BE2C (cell line): Measurements from ENCODE around the gene ADAD2.

Source experiments
- DNase-seq: peaks from one replicate; pipeline ENCODE4 v3.0.0-alpha.2; 2020
- H3K27me3 ChIP-seq: fragments of 250-450 bp; sonication (Bioruptor Pico); 2 replicates; pipeline ENCODE4 v1.5.1; 2020; ENCODE audit warnings: mild to moderate bottlenecking
- H3K36me3 ChIP-seq: fragments of 250-450 bp; sonication (Bioruptor Pico); 2 replicates; pipeline ENCODE4 v1.5.1; 2020; ENCODE audit warnings: mild to moderate bottlenecking
- H3K4me1 ChIP-seq: fragments of 250-450 bp; sonication (Bioruptor Pico); 2 replicates; pipeline ENCODE4 v1.5.1; 2020
- H3K4me3 ChIP-seq: 2 replicates; pipeline ENCODE4 v1.5.1; 2011; ENCODE audit warnings: low read depth, low read length
- H3K9me3 ChIP-seq: fragments of 250-450 bp; sonication (Bioruptor Pico); 2 replicates; pipeline ENCODE4 v1.5.1; 2020
- CTCF ChIP-seq: IDR thresholded peaks from 2 replicates; pipeline ENCODE4 v1.5.1; 2012; ENCODE audit warnings: mild to moderate bottlenecking, low read depth, low read length

ADAD2 gene

DNA sequence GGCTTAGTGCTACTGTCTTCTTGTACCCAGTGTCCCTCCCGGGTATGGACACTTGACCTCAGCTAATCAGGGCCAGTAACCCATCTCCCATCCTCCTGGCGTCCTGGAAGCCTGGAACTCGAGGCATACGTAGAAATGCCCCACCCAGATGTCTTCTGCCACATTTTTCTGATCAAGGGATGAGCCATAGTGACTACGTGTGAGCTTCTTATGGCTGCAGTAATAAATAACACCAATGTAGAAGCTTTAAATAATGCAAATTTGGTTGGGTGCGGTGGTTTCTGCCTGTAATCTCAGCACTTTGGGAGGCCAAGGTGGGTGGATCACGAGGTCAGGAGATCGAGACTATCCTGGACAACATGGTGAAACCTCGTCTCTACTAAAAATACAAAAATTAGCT, 51.9 kb downstream of the ADAD2 start:
- Histone ChIP-seq H3K4me3 (no peak overlapping the region), H3K9me3 (no peaks in the 10 kb centered on the region; the same call in 1 of the 2 replicates), H3K4me1 (peaks cover 16% of the 10 kb centered on the region), H3K27me3 (no peaks in the 10 kb centered on the region), H3K36me3 (no peaks in the 10 kb centered on the region)
- no peak for DNase-seq
- no peak for TF ChIP-seq CTCF

GRCh38 chr16:84243732-84244131, 52.8 kb downstream of the ADAD2 start:
- H3K9me3 ChIP-seq: no peaks in the 10 kb centered on the region; the same call in 1 of the 2 replicates
- TF ChIP-seq CTCF: no peak
- H3K36me3 ChIP-seq: no peaks in the 10 kb centered on the region
- H3K4me3 ChIP-seq: no peak overlapping the region
- peaks cover 16% of the 10 kb centered on the region for H3K4me1 ChIP-seq
- no peak for DNase-seq
- no peaks in the 10 kb centered on the region for H3K27me3 ChIP-seq

- TF ChIP-seq CTCF: no peak
- no peaks in the 10 kb centered on the region for H3K27me3 ChIP-seq
- no peak overlapping the region for H3K4me3 ChIP-seq
- no peaks in the 10 kb centered on the region; the same call in 1 of the 2 replicates for H3K9me3 ChIP-seq
- no peak for DNase-seq
- H3K4me1 ChIP-seq: peaks cover 19% of the 10 kb centered on the region
- no peaks in the 10 kb centered on the region for H3K36me3 ChIP-seq
Measured at GRCh38 chr16:84244728-84245127, 53.8 kb downstream of the ADAD2 start.

DNA sequence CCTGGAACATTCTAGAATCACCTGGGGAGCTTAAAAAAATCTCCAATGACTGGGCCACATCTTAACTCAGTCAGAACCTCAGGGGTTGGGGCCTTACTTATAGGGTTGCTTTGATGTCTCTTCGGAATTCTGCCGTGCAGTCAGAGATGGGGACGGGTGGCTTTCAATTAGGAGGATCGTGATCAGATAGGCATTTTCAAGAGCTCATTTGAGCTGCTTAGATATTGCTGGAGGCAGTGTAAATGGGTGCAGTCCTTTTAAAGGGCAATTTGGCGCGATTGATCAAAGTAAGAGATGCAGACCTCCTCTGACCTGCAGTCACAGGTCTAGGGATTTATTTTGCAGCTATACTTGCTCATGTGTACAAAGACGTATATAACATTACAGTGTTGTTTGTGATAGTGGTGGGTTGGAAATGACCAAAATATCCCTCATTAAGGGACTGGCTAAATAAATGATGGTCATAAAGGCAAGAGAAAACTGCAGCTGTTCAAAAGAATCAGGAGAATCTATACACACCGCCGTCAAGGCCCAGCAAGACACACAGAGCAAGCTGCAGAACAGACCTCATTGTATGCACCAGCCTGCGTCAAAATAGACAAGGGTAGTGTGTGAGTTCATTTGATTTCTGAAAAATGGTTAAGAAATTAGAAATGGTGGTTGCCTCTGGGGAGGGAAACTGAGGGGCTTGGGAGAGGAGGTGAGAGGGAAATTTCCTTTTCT, 55.2 kb downstream of the ADAD2 start:
- TF ChIP-seq CTCF: no peak
- DNase-seq: no peak
- Histone ChIP-seq H3K4me3 (no peak overlapping the region; the same call in 1 of the 2 replicates), H3K9me3 (no peaks in the 10 kb centered on the region; the same call in 1 of the 2 replicates), H3K4me1 (peaks cover 12% of the 10 kb centered on the region), H3K27me3 (no peaks in the 10 kb centered on the region), H3K36me3 (no peaks in the 10 kb centered on the region)

DNA sequence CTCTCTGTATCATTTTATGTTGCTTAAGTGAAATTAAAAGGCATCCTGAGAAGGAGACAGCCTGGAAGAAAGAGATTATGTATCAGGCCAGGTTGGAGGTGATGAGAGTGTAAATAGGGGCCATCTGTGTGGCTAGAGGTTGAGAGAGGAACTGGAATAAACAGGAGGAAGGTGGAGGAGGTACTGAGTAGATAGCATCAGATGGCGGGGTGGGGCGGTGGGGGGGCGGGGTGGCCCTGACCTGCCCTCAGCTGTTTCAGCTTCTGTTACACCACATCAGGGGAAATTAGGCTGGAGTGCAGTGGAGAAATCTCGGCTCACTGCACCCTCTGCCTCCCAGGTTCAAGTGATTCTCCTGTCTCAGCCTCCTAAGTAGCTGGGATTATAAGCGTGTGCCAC, 55.7 kb downstream of the ADAD2 start:
- H3K36me3 ChIP-seq: no peaks in the 10 kb centered on the region
- H3K9me3 ChIP-seq: no peaks in the 10 kb centered on the region; the same call in 1 of the 2 replicates
- no peak overlapping the region for H3K4me3 ChIP-seq
- DNase-seq: no peak
- peaks cover 12% of the 10 kb centered on the region for H3K4me1 ChIP-seq
- no peaks in the 10 kb centered on the region for H3K27me3 ChIP-seq
- TF ChIP-seq CTCF: no peak
